GM10248 (cell line): ENCODE measurements around the gene RPL35.

Experiments
- CTCF ChIA-PET: fragments of 300-600 bp; sonication (Branson Sonifier 250); formaldehyde crosslinking; extraction: SDS; loops from one replicate; lab custom pipeline; 2021; ENCODE audit warnings: antibody characterized with exemption; lab: Yijun Ruan, JAX
- POLR2A ChIA-PET: fragments of 350-650 bp; sonication (Branson Sonifier 250); formaldehyde crosslinking; extraction: SDS; loops from one replicate; lab custom pipeline; 2020; ENCODE audit warnings: antibody characterized with exemption; lab: Yijun Ruan, JAX
- DNase-seq: peaks from one replicate; pipeline ENCODE4 v3.0.0; 2012; ENCODE audit errors: extremely low spot score
- CTCF ChIP-seq: IDR thresholded peaks from 2 replicates; pipeline ENCODE4 v1.5.1; 2012; ENCODE audit warnings: mild to moderate bottlenecking, low read depth; ENCODE audit errors: extremely low read depth, missing control alignments, control extremely low read depth

The RPL35 gene

GRCh38 chr9:124871156-124871561 is 9.4 kb upstream of the RPL35 start:
- POLR2A ChIA-PET, result interaction anchor here (0.8 to 2.4 kb wide), 2 partner anchors 9 kb away, joined by 3 to 11 read pairs; partner anchors contain the start of genes ARPC5L and RPL35
- CTCF ChIA-PET, result interaction anchor here (0.7 to 16.6 kb wide), 8 partner anchors 9 to 98 kb away, joined by 3 to 173 read pairs (median 6); partner anchors contain the start of genes ARPC5L, RPL35 and WDR38
- TF ChIP-seq CTCF, result no peak
- DNase-seq, result no peak

- no peak for TF ChIP-seq CTCF
- ChIA-PET CTCF (interaction anchor here (0.9 to 16.6 kb wide), 8 partner anchors 9 to 107 kb away, joined by 3 to 173 read pairs (median 4); partner anchors contain the start of genes ARPC5L, RPL35 and WDR38), POLR2A (interaction anchor here (0.8 to 2.4 kb wide), 3 partner anchors 8 to 10 kb away, joined by 3 to 11 read pairs (median 4); partner anchors contain the start of genes ARPC5L and RPL35)
- DNase-seq, result no peak
Observed at GRCh38 chr9:124870723-124871122, 9.0 kb upstream of the RPL35 start.

- POLR2A ChIA-PET, result interaction anchor here (1.2 to 1.7 kb wide), 2 partner anchors 8 to 11 kb away, joined by 4 to 5 read pairs; no protein-coding TSS in a partner anchor
- CTCF ChIA-PET, result interaction anchor here (0.9 to 16.6 kb wide), 5 partner anchors 8 to 106 kb away, joined by 3 to 173 read pairs (median 3); partner anchors contain the start of genes ARPC5L, RPL35 and WDR38
- TF ChIP-seq CTCF, result no peak
- DNase-seq, result peak; percentile 69
Observed at GRCh38 chr9:124869986-124870560, 8.3 kb upstream of the RPL35 start.

- ChIA-PET POLR2A (interaction anchor here (1.2 to 1.7 kb wide), 2 partner anchors 9 to 11 kb away, joined by 4 to 5 read pairs; no protein-coding TSS in a partner anchor), CTCF (interaction anchor here (1.2 to 16.6 kb wide), 3 partner anchors 8 to 93 kb away, joined by 3 to 173 read pairs (median 12); partner anchors contain the start of genes ARPC5L, OLFML2A, RPL35 and WDR38)
- no peak for TF ChIP-seq CTCF
- DNase-seq, result no peak
Observed at GRCh38 chr9:124869466-124869985, 7.8 kb upstream of the RPL35 start.

- ChIA-PET CTCF (interaction anchor here (1.2 to 16.6 kb wide), 2 partner anchors 17 to 92 kb away, joined by 3 to 173 read pairs; partner anchors contain the start of genes OLFML2A and WDR38), POLR2A (interaction anchor here (1.7 kb wide), 1 partner anchor 9 kb away, joined by 4 read pairs; no protein-coding TSS in a partner anchor)
- peak; percentile 94 for DNase-seq
- peak; percentile 64 for TF ChIP-seq CTCF
Observed at GRCh38 chr9:124868511-124869465, 7.0 kb upstream of the RPL35 start.

GRCh38 chr9:124863371-124863871 is 1.7 kb upstream of the RPL35 start:
- DNase-seq, result no peak
- CTCF ChIA-PET, result interaction anchor here (1.1 to 26.0 kb wide), 5 partner anchors 11 to 280 kb away, joined by 3 to 814 read pairs (median 4); partner anchors contain the start of genes NR6A1, OLFML2A, SCAI and WDR38
- no peak for TF ChIP-seq CTCF
- POLR2A ChIA-PET, result no interaction called here
